HG02970 (cell line): ENCODE data around the gene MAP4K5.
"Not testable (repeated sequence)": the region's sequence is repeated elsewhere in the genome, so short reads cannot be mapped to it uniquely, and the experiment has no call there.

Experiments used
- ATAC-seq: cut with Tn5 transposase; IDR thresholded peaks from one replicate; pipeline ENCODE4 v1.9.1; 2021; ENCODE audit warnings: mild to moderate bottlenecking, moderate library complexity, moderate number of reproducible peaks; ENCODE audit not compliant: unreplicated experiment, low FRiP score

The MAP4K5 gene

GRCh38 chr14:50533241-50533705 is 904 bp upstream of the MAP4K5 start:
- no peak for ATAC-seq

- ATAC-seq = peak; percentile 12
Measured at GRCh38 chr14:50531595-50532501, 521 bp downstream of the MAP4K5 start.

- no peak for ATAC-seq
Measured at GRCh38 chr14:50530794-50531365, 1.5 kb downstream of the MAP4K5 start.

GRCh38 chr14:50530358-50530757 is 2.0 kb downstream of the MAP4K5 start:
- ATAC-seq = no peak

GRCh38 chr14:50529288-50530179 is 2.8 kb downstream of the MAP4K5 start:
- no peak for ATAC-seq

GRCh38 chr14:50528000-50528399 is 4.4 kb downstream of the MAP4K5 start:
- ATAC-seq = no peak

- ATAC-seq = no peak
Measured at GRCh38 chr14:50524731-50525515, 7.4 kb downstream of the MAP4K5 start.

- no peak for ATAC-seq
Measured at GRCh38 chr14:50524060-50524459, 8.3 kb downstream of the MAP4K5 start.

- no peak for ATAC-seq
Measured at GRCh38 chr14:50523271-50524041, 8.9 kb downstream of the MAP4K5 start.

GRCh38 chr14:50521912-50522341 is 10.4 kb downstream of the MAP4K5 start:
- peak; percentile 62 for ATAC-seq

GRCh38 chr14:50520947-50521815 is 11.2 kb downstream of the MAP4K5 start:
- peak; percentile 39 for ATAC-seq

GRCh38 chr14:50516091-50516490 is 16.3 kb downstream of the MAP4K5 start:
- no peak for ATAC-seq

GRCh38 chr14:50512463-50512862 is 19.9 kb downstream of the MAP4K5 start:
- ATAC-seq = no peak

GRCh38 chr14:50510157-50510556 is 22.2 kb downstream of the MAP4K5 start:
- no peak for ATAC-seq

- ATAC-seq = not testable (repeated sequence)
Measured at GRCh38 chr14:50507078-50507477, 25.3 kb downstream of the MAP4K5 start.

- ATAC-seq = no peak
Measured at GRCh38 chr14:50501642-50502041, 30.7 kb downstream of the MAP4K5 start.

- no peak for ATAC-seq
Measured at GRCh38 chr14:50497351-50497750, 35.0 kb downstream of the MAP4K5 start.

- ATAC-seq = no peak
Measured at GRCh38 chr14:50489851-50490250, 42.5 kb downstream of the MAP4K5 start.
